Suppressor macrophage treated with lipopolysaccharide for 4 hours (primary cell): ENCODE results near the gene DNHD1.

Experiments
- DNase-seq: peaks from one replicate; pipeline ENCODE4 v3.0.0-alpha.2; 2020

The DNHD1 gene

DNA sequence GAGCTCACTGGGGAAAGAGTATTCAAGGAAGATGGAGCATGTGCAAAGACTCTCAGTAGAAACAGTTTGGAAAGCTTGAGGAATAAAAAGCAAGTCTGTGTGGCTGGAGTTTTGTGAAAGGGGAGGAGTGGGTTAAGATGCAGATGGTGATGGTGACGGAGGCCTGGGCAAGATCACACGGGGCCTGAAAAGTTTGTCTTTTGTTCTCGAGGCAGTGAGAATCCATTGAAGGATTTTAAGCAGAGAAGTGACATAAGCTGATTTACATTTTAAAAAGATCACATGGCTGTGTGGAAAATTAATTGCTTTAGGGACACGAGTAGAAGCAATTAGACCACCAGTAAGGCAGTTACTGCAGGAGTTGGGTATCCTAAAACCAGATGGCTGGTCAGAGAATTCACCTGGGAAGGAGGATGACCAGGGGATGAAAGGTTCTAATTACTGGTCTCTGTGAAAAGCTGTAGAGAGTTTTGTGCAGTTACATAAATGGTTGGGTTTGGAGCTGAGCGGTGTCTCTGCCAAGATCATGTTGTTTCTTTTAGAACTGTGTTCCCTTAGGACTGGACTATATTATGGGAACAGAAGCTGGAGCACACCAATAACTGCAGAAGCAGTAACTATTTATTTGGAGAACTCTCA is 99.3 kb downstream of the DNHD1 start:
- no peak for DNase-seq

DNA sequence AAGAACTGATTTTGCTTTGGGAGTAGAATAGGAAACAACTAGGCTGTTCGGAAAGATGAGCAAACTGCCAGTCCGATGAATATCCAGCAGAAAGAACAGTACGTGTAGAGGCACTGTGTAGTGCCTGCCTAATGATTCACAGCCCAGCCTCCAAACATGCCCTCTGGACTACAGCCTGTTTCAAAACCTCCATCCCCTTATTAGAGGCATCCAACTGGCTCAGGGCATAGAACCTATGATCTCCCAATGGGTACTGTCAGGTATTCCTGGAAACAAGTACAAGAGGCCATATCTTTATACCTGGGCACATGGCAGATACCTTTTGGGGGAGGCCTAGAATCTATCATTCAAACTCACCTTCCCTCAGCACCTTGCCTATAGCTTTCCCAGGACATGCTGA is 101.5 kb downstream of the DNHD1 start:
- DNase-seq = no peak

DNA sequence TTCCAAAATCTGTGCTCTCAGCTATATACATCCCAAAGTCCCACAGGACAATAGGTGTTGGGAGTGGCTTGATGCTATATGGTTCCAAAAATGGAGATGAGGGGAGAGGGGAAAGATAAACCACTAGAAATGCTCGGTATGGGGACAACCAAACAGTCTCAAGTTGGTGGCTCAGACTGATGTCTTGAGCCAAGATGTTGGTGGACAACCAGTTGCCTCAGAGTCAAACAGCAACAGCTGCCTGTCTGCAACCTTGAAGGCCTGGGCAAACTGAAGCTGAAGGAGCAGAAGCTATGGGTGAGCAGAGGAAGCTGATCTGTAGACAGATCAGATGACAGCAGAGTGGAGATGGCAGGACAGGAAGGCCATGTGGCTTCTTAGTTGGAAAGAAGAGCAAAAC is 102.4 kb downstream of the DNHD1 start:
- no peak for DNase-seq

DNA sequence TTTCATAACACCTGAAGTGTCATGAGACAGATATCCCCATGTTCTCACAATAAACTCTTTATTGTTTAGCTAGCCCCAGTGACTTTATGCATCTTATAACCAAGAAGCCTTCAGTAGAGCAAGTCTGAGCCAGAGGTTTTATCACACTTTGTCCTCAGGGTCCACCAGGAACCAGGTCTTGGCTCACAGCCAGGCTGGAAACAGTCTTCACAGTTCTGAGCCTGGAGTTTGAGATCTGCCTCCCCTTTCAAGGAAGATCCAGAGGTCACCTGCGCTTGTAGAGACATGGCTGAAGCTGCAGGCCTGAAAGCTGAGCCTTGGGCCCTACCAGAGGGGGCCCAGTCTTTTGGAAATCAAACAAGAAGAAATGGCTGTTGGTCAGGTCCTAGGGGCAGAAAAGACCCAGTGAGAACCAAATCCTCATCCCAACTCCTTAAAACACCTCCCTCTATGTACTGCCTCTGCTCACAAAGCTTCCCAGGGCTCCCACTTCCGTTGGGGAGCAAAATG is 102.9 kb downstream of the DNHD1 start:
- DNase-seq = no peak

DNA sequence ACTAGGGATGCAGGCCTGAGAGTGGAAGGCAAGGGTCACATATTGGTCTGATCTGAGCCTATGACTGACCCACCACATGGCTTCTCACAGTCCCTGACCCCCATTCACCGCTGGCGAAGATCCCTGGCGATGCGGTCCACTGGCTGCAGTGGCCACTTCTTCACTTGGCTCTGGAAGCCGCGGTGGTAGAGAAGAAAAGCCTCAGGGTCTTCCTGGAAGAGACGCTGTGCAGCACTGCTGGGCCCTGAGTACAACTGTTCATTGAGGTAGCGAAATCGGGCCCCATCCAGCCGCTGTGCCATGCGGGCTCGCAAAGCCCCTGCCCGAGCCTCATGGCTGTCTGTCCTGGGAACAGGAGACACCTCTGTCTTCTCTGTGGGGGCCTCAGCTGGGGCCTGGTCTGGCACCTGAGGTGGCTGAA is 104.0 kb downstream of the DNHD1 start:
- no peak for DNase-seq

DNA sequence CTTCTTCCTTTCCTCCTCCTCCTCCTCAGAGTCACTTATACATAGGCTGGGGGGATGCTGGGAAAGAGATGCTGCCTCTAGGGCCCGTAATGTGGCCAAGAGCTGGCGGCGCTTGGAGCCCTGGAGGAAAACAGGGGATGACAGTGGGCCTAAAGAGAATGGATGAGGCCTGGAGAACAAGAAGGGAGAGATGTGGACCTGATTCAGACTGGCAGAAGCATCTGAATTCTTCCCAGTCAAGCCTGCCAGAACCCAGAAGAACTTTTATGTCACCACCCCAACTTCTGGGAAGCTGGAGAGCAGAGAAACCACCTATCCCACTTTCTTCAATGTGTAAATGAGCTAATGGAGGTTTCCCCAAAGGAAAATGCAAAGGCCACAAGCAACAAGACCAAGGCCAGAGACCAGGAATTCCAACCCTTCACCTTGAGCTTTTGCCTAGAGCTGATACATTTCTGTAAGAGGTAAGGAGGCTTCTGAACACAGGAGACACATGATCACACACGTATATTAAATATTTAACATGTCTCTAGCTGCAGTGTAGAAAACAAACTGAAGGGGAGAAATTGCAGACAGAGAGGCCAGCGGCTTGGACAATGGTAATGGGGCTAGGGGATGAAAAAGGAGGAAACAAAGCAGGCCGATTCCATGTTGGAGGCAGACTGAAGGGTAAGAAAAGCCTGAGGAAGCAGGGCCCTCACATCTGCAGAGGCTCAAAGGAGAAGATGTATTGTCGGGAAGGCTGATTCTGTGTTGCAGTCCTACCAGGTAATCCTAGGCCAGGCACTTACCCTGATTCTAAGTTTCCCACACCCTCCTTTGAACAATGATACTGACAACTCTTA is 105.2 kb downstream of the DNHD1 start:
- no peak for DNase-seq

DNA sequence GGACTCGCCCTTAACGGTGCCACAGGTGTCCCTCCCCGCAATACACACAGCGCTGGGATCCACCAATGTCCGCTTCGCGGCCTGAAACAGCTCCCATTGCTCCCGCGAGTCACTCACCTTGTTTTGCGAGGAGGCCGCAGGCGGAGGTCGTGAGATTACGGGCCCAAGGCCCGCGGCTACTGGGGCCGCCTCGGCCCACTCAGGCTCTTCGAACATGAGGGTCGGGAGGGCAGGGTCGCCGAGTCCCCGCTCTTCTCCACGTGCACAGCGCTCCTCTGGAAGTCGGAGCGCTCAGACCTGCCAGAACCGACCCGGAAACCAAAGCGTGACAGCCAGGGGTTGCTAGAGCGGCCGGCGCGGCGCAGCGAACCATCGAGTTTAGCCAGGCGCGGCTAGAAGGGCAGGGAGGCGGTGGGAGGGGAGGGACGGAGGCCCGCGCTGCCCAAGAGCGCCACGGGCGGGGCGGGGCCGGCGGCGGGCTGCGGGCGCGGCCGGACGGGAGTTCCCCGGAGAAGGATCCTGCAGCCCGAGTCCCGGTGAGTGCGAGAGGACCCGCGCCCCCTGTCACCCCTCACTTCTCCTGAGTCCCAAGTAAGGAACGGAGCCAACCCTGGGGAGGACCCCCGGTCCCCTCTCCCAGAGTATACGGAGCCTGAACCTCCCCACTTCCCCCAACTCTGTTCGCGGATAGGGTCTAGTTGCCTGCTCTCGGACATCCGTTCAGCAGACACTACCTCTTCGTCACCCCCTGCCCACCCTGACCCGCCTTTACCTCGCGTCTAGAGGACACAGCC is 106.4 kb downstream of the DNHD1 start, which contains the start of the genes ILK and RRP8:
Gene ILK, plus strand, starts transcription at position 488 of the 794 bp plus-strand sequence. CDS start 498 bp downstream, outside the sequence.
Gene RRP8, minus strand, starts transcription at position 330 of the 794 bp plus-strand sequence. Its CDS starts 114 bp downstream, at position 216.
- DNase-seq = peak; percentile 96

DNA sequence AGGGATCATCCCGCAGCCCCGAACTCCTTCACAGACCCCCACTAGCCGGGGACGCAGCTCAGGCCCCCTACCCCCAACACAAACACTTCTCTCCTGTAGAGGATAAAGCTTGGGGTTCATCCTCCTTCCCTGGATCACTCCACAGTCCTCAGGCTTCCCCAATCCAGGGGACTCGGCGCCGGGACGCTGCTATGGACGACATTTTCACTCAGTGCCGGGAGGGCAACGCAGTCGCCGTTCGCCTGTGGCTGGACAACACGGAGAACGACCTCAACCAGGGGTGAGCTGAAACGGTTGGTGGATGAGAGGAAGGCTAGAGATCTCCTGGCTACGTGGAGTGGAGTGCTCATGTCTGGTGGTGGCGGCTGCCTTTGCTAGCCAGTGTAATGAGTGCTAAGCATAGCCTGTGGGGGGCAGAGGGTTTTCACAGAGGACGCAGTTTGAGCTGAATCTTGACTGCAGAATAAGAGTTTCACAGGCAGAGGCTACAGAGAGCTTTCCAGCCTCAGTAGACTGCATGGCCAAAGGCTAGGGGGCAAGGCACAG is 107.1 kb downstream of the DNHD1 start:
- DNase-seq = peak; percentile 38

DNA sequence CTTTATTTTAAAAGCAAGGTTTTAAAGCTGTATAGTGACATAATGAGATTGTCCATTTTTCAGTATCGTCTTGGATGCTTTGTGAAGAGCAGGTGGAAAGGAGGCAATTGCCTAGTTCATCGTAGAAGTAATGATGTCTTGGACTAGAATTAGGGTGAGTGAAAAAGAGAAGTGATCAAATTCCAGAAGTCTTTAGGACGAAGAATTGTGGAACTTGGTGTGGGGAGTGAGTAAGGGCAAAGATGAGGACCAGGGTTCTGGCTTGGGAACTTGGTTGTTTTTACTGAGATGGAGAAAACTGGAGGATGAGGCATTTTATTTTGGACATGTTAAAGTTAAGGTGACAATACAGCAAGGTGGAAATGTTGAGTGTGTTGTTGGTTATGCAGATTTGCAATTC is 107.7 kb downstream of the DNHD1 start:
- peak; percentile 47 for DNase-seq

DNA sequence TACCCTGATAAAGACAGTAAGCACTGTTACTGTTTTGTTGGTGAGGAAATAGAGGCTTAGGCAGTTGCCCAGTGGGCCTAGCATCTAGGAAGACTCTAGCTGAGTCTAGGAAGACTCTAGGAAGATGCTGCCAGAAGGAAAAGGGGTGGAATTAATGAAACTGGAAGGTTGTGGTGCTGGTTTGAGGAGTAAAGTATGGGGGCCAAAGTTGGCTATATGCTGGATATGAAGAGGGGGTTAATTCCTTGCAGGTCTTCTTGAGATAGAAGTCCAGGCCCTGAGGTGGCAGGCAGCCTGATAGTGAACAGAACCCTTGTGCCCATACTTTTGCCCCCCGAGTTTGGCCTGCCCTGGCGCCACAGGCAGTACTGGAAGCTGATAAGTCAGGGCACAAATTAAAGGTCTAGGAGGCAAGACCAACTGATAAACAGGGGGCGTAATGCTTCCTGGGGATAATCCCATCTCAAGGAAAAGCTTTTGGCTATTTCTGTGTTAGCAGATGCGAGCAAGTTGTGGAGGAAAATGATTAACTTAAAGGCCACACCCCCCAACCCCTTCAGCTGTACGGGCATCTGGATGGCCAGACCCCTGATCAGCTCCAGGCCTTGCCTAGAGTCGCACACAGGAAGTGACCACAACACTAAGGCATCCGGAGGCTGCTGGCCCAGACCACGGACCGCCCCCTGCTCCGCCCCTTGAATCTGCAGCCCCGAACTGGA is 109.5 kb downstream of the DNHD1 start:
- peak; percentile 74 for DNase-seq

DNA sequence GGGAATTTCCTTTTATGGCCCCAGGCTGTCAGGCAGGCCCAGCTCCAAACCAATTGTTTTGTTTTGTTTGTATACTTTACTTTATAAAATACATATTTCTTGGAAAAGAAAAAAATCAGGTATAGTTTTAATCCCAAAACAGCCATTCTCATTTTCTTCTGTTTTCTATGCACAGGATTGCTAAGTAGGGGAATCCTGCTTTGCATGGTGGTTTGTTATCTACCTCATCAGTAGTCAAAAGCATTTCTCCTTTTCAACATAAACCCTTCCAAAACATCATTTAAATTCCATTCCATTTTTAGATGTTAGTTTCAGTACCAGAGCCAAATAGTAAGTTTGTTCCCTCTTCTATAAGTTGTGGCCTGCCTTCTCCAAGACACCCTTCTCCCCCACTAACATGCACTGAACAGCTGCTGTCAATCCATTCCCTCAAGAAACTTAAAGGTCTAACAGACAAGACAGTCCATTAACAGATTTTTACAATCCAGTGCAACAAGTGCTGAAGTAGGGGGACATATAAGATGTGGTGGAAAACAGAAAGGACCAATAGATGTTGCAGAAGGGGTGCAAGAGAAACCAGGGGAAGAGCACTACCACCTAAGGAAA is 110.2 kb downstream of the DNHD1 start:
- DNase-seq = no peak

DNA sequence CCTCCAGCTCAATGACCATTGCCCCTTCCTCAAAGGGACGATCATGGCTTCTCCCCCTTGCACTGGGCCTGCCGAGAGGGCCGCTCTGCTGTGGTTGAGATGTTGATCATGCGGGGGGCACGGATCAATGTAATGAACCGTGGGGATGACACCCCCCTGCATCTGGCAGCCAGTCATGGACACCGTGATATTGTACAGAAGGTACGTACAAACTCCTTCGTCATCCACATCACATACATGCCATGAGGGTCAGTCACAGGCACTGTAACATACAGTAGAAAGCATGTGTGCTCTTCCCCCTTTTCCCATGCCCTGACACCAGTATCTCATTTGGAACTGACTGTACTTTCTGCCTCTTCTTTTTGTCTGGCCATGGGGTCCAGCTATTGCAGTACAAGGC is 110.9 kb downstream of the DNHD1 start:
- DNase-seq = no peak

DNA sequence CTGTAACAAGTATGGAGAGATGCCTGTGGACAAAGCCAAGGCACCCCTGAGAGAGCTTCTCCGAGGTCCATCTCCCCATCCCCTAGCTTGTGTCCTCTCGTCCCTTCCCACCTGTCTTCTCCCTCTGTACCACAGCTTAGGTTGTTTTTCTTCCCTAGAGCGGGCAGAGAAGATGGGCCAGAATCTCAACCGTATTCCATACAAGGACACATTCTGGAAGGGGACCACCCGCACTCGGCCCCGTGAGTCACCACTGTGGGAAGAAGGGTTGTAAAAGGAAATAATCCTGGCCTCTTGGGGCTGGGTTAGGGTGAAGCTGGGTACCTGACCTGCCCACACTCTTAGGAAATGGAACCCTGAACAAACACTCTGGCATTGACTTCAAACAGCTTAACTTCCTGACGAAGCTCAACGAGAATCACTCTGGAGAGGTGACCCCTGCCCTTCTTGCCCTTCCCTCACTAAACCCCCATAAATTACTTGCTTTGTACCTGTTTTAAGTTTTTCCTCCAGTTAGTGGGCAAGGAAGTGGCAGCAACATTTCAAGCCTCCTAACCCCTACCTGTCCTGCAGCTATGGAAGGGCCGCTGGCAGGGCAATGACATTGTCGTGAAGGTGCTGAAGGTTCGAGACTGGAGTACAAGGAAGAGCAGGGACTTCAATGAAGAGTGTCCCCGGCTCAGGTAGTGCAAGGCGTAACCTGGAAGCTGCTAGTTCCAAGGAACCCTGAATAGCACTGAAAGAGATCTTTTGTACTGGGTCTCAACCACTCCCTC is 111.8 kb downstream of the DNHD1 start:
- no peak for DNase-seq

DNA sequence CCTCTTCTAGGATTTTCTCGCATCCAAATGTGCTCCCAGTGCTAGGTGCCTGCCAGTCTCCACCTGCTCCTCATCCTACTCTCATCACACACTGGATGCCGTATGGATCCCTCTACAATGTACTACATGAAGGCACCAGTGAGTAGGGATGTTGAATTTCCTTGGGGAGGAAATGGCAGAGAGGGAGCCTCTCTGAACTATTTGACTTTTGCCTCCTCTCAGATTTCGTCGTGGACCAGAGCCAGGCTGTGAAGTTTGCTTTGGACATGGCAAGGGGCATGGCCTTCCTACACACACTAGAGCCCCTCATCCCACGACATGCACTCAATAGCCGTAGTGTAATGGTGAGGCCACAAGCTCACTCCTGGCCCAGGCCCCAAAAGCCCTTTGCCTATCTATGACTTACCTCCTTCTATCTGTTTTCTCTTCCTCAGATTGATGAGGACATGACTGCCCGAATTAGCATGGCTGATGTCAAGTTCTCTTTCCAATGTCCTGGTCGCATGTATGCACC is 112.5 kb downstream of the DNHD1 start:
- DNase-seq = no peak

DNA sequence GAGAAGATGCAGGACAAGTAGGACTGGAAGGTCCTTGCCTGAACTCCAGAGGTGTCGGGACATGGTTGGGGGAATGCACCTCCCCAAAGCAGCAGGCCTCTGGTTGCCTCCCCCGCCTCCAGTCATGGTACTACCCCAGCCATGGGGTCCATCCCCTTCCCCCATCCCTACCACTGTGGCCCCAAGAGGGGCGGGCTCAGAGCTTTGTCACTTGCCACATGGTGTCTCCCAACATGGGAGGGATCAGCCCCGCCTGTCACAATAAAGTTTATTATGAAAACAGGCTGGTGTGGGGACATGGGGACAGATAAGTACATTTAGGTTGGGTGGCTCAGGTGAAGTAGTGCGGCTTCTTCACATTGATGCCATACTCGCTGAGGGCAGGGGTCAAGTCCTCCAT is 113.5 kb downstream of the DNHD1 start:
- DNase-seq = no peak

DNA sequence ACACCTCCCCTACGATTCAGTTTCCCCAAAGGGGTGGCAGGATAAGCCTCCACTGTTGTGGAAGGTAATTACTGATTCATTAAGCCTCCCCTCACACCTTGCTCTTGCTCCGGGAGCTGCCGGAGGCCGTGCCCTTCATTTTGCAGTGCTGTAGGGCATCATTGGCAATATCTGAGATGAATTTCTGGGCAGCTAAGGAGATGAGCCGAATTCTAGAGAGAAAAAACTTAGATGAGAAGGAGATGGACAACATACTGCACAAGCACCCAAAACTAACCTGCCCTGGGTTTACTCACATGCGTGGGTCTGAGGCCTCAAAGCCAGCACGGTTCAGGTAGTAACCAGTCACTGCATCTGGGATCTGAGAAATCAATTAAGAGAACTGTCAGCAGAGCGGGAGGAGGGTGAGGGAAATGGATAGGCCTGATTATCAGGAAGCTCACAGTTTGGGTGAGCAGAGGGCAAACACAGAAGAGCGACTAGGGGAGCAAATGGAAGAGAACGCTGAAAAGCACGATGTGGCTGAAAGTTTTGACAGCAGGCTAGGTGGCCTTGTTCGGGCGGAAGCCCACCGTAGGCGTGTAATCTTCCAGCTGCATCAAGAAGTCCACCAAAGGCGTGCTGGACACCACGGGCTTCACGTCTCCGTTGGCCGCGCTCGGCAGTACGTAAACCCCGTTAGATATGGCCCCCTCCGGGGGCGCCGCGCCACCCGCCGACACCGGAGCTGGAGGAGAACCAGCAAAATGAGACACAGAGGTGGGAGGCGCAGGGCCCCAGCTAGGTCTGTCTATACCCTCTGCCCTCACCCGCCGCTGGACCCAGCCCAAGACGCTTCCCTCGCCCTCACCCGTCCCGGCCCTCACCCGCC is 114.2 kb downstream of the DNHD1 start:
- peak; percentile 11 for DNase-seq

DNA sequence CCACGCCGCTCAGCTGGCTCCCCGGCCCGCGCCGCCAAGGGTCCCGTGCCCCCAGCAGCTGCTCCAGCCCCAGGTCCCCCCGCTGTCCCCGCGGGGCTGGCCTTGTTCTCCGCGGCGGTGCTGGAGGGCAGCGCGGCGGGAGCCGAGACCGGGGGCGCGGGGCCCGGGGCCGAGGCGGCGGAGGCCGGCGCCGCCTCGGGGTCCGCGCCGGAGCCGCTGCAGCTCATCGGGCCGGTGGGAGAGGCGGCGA is 114.8 kb downstream of the DNHD1 start:
- no peak for DNase-seq

DNA sequence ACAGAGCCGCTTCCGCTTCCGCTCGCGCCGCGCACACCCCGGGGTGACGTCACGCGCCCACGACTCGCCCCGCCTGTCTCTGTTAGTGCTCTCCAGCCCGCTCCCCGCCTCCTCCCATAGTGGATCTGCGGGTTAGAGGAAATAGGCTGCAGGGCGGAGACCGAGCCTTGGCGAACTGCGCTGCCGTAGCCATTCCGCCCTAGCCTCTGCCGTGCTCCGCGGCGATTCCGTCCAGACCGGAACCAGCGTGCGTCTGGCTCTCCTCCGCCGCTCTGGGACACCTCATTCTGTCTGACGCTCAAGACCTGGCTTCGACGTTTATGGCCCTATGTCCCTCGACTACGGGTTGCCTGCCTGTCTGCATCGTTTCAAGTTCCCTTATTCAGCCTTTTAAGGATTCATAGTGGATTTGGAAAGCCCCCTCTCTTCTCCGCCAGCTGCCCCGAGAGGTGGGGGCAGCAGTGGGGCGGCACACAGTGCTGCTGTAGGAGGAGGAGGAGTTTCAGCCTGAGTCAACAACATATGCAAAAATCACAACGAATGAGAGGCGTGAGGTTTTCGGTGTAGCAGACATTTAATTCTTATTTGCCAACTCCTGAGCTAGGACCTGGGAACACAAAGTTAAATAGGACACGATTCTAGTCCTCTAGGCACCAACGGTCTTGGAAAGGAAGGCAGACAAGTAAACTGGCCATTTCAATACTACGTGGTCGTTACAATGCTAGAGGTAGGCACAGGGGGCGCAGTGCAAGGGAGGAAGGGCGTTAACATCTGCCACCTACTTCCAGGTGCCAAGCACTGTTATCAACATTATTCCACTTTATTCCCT is 115.3 kb downstream of the DNHD1 start, which contains the start of gene TAF10:
Gene TAF10, minus strand, starts transcription at position 4 of the 829 bp plus-strand sequence. CDS start 27 bp downstream, outside the sequence.
- DNase-seq = peak; percentile 98

DNA sequence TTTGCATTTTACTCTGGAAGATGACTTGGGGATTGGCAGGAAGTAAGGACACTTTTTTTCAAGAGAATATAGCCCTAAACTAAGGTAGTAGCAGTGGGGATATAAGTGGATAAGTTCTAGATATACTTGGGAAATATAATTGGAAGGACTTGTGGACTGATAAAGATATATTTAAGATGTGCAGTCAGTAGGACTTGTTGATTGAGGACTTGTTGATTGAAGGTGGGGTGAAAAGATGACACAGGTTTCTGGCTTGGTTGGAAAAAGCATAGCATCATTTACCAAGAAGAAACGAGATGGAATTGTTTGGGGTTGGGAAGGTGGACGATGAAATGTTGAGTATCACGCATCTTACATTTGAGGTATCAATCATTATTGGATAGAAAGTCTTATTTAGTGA is 116.4 kb downstream of the DNHD1 start:
- DNase-seq = no peak
